Natural killer cell treated with Interleukin-12 subunit alpha and Interleukin-12 subunit beta and Interleukin-15 and Interleukin-18, amount 100 ng/mL, for 72 hours (primary cell): ENCODE results near the gene KIF6. TPM values are rescaled to one million over a fixed set of nuclear protein-coding genes. Genes with fewer than 3 reads are reported as not detected.

Experiments used
- total RNA-seq, 2 donors: library from RNA; stranded (reverse); gene quantifications; one replicate each; pipeline ENCODE4 v1.2.3, GENCODE V29; 2022

Gene KIF6
- total RNA-seq, 2 donors from 2014 or later, result not detected

Other genes with a start within 250 kb of the KIF6 start
- not detected for gene DAAM2, start 67.0 kb upstream of the KIF6 start, total RNA-seq
- 1 to 10 TPM; 2.0 to 2.1 TPM for gene MOCS1, start 209.1 kb upstream of the KIF6 start, total RNA-seq